ENCODE data around the gene KRT2.

The KRT2 gene
- total RNA-seq: 0 to 1.3 (median 0.07) reads per million in 9 experiments

DNA sequence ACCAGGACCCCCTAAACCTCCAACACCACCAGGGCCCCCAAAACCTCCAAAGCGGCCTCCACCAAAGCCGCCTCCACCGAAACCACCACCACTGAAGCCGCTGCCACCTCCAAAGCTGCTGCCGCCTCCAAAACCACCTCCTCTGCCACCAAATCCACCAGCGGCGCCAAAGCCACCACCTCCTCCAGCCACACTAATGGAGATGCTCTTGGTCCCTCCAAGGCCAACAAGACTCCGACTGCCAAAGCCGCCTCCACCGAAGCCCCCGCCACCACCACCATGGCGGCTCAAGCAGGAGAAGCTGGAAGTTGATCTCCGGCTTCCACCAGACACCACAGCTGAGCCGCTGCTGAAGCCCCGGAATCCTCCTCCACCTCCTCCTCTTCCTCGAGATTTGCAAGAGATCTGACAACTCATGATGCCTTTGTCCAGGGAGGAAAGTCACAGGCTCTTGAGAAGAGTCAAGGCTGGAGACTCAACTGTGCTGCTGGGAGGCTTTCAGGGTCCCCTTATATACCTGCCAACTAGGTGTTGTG lies at the start of gene KRT2:
KRT2 (minus strand) TSS at position 486 of the 536 bp plus-strand sequence; CDS start at position 417, 69 bp downstream.
- H3K4me3 Mint-ChIP-seq: no peak within 1 kb of the TSS
- H3K36me3 Mint-ChIP-seq (ENCODE audit: insufficient read depth): no peaks in the 10 kb centered on the region
- DNase-seq (no peak), ATAC-seq (replicated peaks) (no peak)
- H3K4me1 Mint-ChIP-seq (ENCODE audit: low read depth in 2 of 2): peaks cover 22 to 29% of the 10 kb centered on the region in 2 donors
- H3K27ac Mint-ChIP-seq: no peak within 1 kb of the TSS
- peaks cover 5 to 40% of the 10 kb centered on the region in 2 donors for H3K27me3 Mint-ChIP-seq
- H3K9me3 Mint-ChIP-seq: no peaks in the 10 kb centered on the region

DNA sequence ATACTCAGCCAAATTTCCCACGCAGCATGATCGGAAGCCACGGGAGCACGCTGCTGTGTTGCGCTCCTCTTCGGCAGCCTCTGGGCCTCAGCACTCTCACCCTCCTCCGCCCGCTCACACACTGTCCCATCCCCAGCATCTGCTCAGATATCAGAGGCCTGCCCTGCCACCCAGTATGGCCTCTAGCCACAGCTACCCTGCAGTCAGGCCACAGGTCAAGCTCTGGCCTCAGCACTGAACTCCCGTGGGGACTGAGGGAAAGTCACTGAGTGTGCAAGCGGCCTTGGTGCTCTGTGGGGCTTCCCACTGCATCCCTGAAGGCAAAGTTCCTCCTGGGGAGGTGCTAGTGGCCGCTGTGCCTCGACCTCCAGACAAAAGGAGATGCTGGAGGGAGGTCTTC lies 49.3 kb upstream of the KRT2 start:
- no peak overlapping the region for H3K27ac Mint-ChIP-seq
- no peaks in the 10 kb centered on the region for H3K9me3 Mint-ChIP-seq
- peaks cover 2% of the 10 kb centered on the region for H3K36me3 Mint-ChIP-seq (ENCODE audit: insufficient read depth)
- no peak for DNase-seq
- peaks cover 27 to 61% of the 10 kb centered on the region in 2 donors for H3K27me3 Mint-ChIP-seq
- no peak overlapping the region for H3K4me3 Mint-ChIP-seq
- ATAC-seq (replicated peaks): no peak
- peaks cover 0 to 10% of the 10 kb centered on the region in 2 donors for H3K4me1 Mint-ChIP-seq (ENCODE audit: low read depth in 2 of 2)

DNA sequence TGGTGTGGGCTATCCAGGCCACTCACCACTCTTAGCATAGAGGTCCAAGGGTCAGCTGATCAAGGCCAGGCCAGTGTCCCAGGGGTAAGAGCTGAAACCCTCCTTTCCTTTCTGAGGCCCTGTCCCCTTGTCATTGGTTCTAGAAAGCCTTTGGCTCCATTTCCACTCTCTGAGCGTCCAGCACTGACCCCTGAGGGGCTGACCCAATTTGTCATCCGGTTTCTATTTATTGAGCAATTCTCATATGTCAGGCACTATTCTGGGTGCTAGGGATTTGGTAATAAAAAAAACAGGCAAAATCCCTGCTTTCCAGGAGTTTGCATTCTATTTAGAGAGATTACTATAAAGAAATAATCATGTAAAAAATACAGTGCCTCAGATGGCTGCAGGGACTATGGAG lies 47.9 kb upstream of the KRT2 start:
- Mint-ChIP-seq H3K27ac (no peak overlapping the region), H3K36me3 (ENCODE audit: insufficient read depth) (peaks cover 2% of the 10 kb centered on the region), H3K9me3 (no peaks in the 10 kb centered on the region), H3K27me3 (peaks cover 27 to 69% of the 10 kb centered on the region in 2 donors), H3K4me1 (ENCODE audit: low read depth in 2 of 2) (peaks cover 0 to 10% of the 10 kb centered on the region in 2 donors), H3K4me3 (no peak overlapping the region)
- DNase-seq (no peak), ATAC-seq (replicated peaks) (no peak)

DNA sequence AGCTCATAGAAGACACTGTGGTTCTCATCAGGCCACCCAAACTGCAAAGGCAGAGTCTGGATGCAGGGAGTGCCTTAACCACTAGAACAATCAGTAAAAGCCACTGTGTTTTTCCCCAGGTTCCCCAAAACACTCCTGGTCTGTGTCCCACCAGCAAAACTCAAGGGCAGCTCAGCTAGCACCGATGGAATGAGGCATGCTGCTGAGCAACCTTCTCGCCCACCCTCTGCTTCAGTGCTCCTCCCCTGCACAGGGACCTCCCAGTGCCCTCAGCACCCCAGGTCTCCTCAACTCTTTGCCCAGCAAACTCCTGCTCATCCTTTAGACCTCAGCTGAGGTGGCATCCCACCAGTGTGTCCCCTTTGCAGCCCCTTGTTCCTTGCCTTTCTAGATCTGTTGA lies 47.4 kb upstream of the KRT2 start:
- Mint-ChIP-seq H3K4me3 (no peak overlapping the region), H3K9me3 (no peaks in the 10 kb centered on the region), H3K36me3 (ENCODE audit: insufficient read depth) (peaks cover 2% of the 10 kb centered on the region), H3K4me1 (ENCODE audit: low read depth in 2 of 2) (peaks cover 0 to 10% of the 10 kb centered on the region in 2 donors), H3K27ac (no peak overlapping the region), H3K27me3 (peaks cover 27 to 75% of the 10 kb centered on the region in 2 donors)
- ATAC-seq (replicated peaks): no peak
- no peak for DNase-seq

DNA sequence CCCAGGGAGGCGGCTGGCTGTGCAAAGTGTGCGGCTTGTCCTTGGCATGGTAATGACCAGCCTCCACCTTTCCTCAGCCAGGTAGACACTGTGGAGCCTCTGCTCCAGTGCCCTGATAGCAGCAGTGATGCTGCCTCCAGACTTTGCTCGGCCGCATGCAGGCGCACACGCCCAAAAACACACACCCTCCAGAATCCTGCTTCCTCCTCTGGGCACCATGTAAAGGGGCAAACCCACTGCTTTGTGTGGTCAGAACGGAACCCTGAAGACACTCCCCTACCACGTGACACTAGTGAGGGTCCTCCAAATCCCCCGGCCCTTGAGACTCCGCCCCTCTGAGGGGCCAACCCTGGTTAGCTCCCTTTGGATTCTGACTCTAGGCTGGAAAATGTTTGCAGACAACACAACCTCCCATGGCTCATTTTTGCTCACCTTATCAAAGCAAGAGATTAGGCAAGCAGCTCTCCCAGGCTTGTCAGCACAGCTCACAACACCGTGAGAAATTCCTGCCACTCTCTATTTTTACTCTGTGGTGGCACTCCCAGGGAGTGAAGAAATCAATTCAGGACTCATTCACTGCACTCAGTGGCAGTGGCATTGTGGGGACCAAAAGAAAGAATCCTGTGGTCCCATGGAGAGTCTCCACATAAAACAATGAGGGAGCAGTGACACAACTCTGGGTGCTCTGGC lies 46.8 kb upstream of the KRT2 start:
- H3K4me3 Mint-ChIP-seq: no peak overlapping the region
- peaks cover 2% of the 10 kb centered on the region for H3K36me3 Mint-ChIP-seq (ENCODE audit: insufficient read depth)
- H3K9me3 Mint-ChIP-seq: no peaks in the 10 kb centered on the region
- peaks cover 0 to 8% of the 10 kb centered on the region in 2 donors for H3K4me1 Mint-ChIP-seq (ENCODE audit: low read depth in 2 of 2)
- peaks cover 27 to 75% of the 10 kb centered on the region in 2 donors for H3K27me3 Mint-ChIP-seq
- no peak overlapping the region for H3K27ac Mint-ChIP-seq
- no peak for DNase-seq
- ATAC-seq (replicated peaks): no peak

DNA sequence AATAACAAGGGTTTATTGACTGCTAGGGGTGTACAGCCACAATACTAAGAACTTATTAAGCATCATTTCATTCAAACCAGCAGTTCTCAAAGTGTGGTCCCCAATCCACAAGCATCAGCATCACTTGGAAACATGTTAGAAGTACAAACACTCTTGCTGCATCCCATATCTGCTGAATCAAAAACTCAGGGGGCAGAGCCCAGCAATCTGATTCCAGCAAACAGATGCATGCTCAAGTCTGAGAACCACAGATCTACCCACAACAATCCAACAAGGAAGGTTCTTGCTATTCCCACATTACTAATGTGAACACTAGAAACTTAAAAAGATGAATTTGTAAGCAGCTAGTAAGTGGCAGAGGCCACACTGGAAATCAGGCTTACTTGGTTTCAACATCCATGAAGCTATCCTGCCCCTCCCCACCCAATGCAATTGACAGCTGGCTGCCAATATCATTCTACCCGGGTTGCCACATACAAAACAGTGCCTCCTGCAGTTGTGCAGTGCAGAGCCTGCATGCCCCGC lies 45.1 kb upstream of the KRT2 start:
- Mint-ChIP-seq H3K4me1 (ENCODE audit: low read depth in 2 of 2) (peaks cover 6 to 12% of the 10 kb centered on the region in 2 donors), H3K36me3 (ENCODE audit: insufficient read depth) (peaks cover 2% of the 10 kb centered on the region), H3K9me3 (no peaks in the 10 kb centered on the region), H3K27ac (no peak overlapping the region), H3K4me3 (no peak overlapping the region), H3K27me3 (peaks cover 28 to 81% of the 10 kb centered on the region in 2 donors)
- DNase-seq: no peak
- no peak for ATAC-seq (replicated peaks)

DNA sequence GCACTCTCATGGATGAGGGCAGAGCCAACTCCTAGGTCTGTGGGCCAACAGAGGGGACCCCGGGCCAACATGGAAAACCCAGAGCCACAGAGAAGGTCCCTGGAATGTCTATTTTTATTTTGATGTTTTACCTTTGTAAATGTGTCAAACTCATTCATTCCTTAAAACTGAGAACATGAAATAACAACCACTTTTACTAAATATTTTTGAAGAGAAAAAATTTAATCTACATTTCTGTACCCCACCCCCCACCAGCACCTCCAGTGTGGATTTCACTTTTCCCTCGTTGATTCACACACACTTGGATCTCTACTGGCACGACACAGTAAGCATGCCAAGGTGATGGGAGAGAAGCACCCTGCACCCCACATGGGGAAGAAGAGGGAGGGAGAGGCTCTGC lies 44.6 kb upstream of the KRT2 start:
- H3K4me3 Mint-ChIP-seq: no peak overlapping the region
- peaks cover 10 to 14% of the 10 kb centered on the region in 2 donors for H3K4me1 Mint-ChIP-seq (ENCODE audit: low read depth in 2 of 2)
- H3K36me3 Mint-ChIP-seq (ENCODE audit: insufficient read depth): peaks cover 2% of the 10 kb centered on the region
- no peak overlapping the region for H3K27ac Mint-ChIP-seq
- DNase-seq (no peak), ATAC-seq (replicated peaks) (no peak)
- no peaks in the 10 kb centered on the region for H3K9me3 Mint-ChIP-seq
- H3K27me3 Mint-ChIP-seq: peaks cover 24 to 79% of the 10 kb centered on the region in 2 donors

DNA sequence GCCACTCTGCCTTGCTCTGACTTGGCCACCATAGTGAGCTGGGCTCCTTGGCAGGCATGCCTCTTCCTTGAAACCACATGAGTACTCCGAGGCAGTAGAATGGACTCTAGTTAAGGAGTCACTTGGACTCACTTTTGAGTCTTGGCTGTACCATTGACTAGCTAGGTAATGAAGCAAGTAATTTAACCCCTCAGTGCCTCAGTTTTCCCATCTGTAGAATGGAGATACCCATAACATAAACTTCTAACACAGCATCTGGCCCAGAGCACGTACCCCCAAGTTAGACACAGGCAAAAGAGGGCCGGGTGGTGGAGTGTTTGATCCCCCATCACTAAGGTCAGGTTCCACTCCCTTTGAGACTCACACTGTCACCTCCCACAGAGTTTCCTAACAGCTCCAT lies 43.0 kb upstream of the KRT2 start:
- H3K4me1 Mint-ChIP-seq (ENCODE audit: low read depth in 2 of 2): peaks cover 19 to 24% of the 10 kb centered on the region in 2 donors
- H3K27me3 Mint-ChIP-seq: peaks cover 19 to 71% of the 10 kb centered on the region in 2 donors
- H3K27ac Mint-ChIP-seq: no peak overlapping the region
- DNase-seq (no peak), ATAC-seq (replicated peaks) (no peak)
- H3K9me3 Mint-ChIP-seq: no peaks in the 10 kb centered on the region
- H3K4me3 Mint-ChIP-seq: no peak overlapping the region
- peaks cover 5% of the 10 kb centered on the region for H3K36me3 Mint-ChIP-seq (ENCODE audit: insufficient read depth)

DNA sequence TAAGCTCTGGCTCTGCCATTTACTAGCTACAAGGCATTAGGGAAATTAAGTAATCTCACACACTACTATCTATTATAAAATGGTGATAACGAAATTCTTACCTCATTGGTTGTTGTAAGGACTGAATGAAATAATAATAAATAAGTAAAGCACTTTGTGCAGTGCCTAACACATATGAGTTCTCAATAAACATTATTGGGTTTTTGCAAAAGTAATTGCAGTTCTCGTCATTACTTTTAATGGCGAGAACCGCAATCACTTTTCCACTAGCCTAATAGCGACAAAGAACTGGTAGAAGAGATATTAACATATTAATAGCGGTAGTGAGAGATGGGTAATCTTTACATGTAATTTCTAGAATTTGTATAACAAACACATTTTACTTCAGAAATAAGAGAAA lies 42.1 kb upstream of the KRT2 start:
- ATAC-seq (replicated peaks) (no peak), DNase-seq (no peak)
- Mint-ChIP-seq H3K4me3 (no peak overlapping the region), H3K4me1 (ENCODE audit: low read depth in 2 of 2) (peaks cover 19 to 24% of the 10 kb centered on the region in 2 donors), H3K36me3 (ENCODE audit: insufficient read depth) (peaks cover 3% of the 10 kb centered on the region), H3K27me3 (peaks cover 19 to 63% of the 10 kb centered on the region in 2 donors), H3K27ac (no peak overlapping the region), H3K9me3 (no peaks in the 10 kb centered on the region)

DNA sequence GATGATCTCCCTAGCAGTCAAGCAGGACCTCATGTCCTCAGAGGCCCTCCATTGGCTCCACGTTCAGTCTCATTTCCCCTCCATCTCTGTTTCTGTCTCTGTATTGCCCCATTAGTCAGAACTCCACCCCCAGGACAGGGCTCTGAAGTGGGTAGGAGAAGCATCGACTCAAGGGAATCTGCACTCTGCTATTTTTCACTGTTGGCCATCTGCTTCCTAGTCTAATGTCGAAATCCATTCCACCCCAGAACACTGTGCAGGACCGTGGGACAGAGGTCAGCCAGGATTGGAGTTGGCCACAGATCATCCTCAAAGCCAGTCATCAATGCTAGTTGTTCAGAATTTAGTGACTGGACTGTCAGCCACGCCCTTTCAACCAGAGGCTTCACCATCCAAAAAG lies 41.2 kb upstream of the KRT2 start:
- no peak for DNase-seq
- peaks cover 19 to 62% of the 10 kb centered on the region in 2 donors for H3K27me3 Mint-ChIP-seq
- H3K36me3 Mint-ChIP-seq (ENCODE audit: insufficient read depth): peaks cover 3% of the 10 kb centered on the region
- H3K9me3 Mint-ChIP-seq: no peaks in the 10 kb centered on the region
- no peak overlapping the region for H3K4me3 Mint-ChIP-seq
- H3K27ac Mint-ChIP-seq: no peak overlapping the region
- H3K4me1 Mint-ChIP-seq (ENCODE audit: low read depth in 2 of 2): peaks cover 19 to 24% of the 10 kb centered on the region in 2 donors
- ATAC-seq (replicated peaks): no peak

DNA sequence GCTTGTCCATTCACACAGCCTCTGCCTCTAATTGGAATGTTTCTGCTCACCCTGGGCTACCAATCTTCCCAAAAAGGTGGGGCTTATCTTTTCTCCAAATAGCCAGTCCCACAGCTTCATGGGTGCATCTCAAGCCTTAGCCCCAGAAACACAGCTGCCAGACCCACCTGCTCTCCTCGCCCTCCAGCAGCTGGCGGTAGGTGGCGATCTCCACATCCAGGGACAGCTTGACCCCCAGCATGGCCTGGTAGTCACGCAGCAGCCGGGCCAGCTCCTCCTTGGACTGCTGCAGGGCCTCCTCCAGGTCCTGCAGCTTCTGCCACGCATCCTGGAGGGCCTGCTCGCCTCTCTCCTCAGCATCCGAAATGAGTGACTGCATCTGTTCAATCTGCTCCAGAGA lies 40.2 kb upstream of the KRT2 start:
- H3K27ac Mint-ChIP-seq: no peak overlapping the region
- H3K4me3 Mint-ChIP-seq: peak overlapping the region; percentile 60 to 91
- ATAC-seq (replicated peaks) (no peak), DNase-seq (no peak)
- peaks cover 11 to 62% of the 10 kb centered on the region in 2 donors for H3K27me3 Mint-ChIP-seq
- no peaks in the 10 kb centered on the region for H3K9me3 Mint-ChIP-seq
- peaks cover 26 to 27% of the 10 kb centered on the region in 2 donors for H3K4me1 Mint-ChIP-seq (ENCODE audit: low read depth in 2 of 2)
- H3K36me3 Mint-ChIP-seq (ENCODE audit: insufficient read depth): peaks cover 3% of the 10 kb centered on the region

DNA sequence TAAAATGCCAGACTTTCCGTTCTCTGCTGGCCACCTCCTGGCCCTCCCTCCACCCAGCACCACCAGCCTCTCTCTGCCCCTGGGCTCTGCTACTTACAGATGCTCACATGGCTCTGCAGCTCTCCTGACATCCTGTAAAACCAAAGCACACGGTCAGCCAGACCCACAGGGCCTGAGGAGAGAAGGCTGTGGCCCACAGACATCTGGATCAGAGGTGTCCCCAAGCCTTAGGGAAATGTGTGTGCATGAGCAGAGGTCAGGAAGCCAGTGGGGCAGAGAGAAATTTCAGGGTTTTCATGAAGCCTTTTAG lies 39.8 kb upstream of the KRT2 start:
- DNase-seq: no peak
- Mint-ChIP-seq H3K4me1 (ENCODE audit: low read depth in 2 of 2) (peaks cover 28% of the 10 kb centered on the region in 2 donors), H3K9me3 (no peaks in the 10 kb centered on the region), H3K27me3 (peaks cover 11 to 62% of the 10 kb centered on the region in 2 donors), H3K27ac (peak overlapping the region; percentile 56 to 76), H3K4me3 (peak overlapping the region; percentile 80 to 91), H3K36me3 (ENCODE audit: insufficient read depth) (peaks cover 3% of the 10 kb centered on the region)
- ATAC-seq (replicated peaks): no peak

DNA sequence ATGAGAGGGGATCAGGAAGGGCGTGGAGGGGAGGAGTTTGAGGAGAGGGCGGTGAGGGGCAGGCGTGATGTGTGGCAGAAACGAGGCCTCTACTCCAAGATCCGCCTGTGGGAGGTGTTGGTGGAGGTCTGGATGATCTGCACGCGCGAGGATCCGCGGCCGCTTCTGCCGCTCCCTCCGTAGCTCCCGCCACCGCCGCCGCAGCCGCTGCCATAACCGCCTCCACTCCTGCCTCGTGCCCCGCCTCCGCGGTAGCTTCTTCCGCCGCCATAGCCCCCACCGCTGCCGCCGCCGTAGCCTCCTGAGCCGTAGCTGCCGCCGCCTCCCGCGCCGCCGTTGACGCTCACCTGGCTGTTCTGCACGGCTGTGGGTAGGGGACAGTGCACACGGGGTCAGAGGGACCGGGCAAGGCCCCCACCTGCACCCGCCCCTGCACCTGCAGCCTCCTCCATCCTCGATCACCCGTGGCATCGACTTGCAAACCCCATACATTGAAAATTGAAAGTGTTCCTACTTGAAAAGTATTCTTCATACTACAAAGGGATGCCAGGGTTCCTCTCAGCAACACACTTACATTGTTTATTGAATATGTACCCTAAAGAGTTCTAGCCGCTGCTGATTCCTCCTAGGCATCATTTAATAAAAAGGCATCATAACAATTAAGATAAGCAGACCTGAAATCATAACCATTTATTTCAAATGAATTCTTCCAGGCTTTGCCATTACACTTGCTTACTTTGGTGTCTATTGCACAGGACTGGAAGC lies 39.2 kb upstream of the KRT2 start:
- peak overlapping the region; percentile 56 to 76 for H3K27ac Mint-ChIP-seq
- H3K4me3 Mint-ChIP-seq: peak overlapping the region; percentile 80 to 91
- peak; percentile 30 to 48 (median 43) for DNase-seq
- H3K27me3 Mint-ChIP-seq: peaks cover 16 to 62% of the 10 kb centered on the region in 2 donors
- no peaks in the 10 kb centered on the region for H3K9me3 Mint-ChIP-seq
- ATAC-seq (replicated peaks): peak; percentile 82
- H3K4me1 Mint-ChIP-seq (ENCODE audit: low read depth in 2 of 2): peaks cover 28% of the 10 kb centered on the region in 2 donors
- H3K36me3 Mint-ChIP-seq (ENCODE audit: insufficient read depth): peaks cover 3% of the 10 kb centered on the region

Measured in effector memory CD8-positive, alpha-beta T cell (primary cell).